T-helper 1 cell (primary cell): ENCODE data around the gene ZNF605.
"Not testable (repeated sequence)": the region's sequence is repeated elsewhere in the genome, so short reads cannot be mapped to it uniquely, and the experiment has no call there.

ENCODE experiments used
- DNase-seq, 5 donors: peaks; one replicate each; pipeline ENCODE4 v3.0.0-alpha.2; 2012 to 2020
- total RNA-seq, 4 donors: gene quantifications; one replicate each; lab custom pipeline; 2026; lab: John Stamatoyannopoulos, UW

Gene ZNF605
- total RNA-seq = 5.6 to 23.4 (median 18.8) reads per million in 4 donors

- peak; percentile 72 to 83 (median 79) for DNase-seq
Measured at GRCh38 chr12:132956011-132956788, at the start of gene ZNF605. ZNF605 (minus strand) TSS chr12:132956306; CDS start chr12:132945635, 10,671 bp downstream.

GRCh38 chr12:132998741-132999140, 42.6 kb upstream of the ZNF605 start:
- DNase-seq = no peak

- DNase-seq = no peak
Measured at GRCh38 chr12:132986885-132987225, 30.7 kb upstream of the ZNF605 start.

DNA sequence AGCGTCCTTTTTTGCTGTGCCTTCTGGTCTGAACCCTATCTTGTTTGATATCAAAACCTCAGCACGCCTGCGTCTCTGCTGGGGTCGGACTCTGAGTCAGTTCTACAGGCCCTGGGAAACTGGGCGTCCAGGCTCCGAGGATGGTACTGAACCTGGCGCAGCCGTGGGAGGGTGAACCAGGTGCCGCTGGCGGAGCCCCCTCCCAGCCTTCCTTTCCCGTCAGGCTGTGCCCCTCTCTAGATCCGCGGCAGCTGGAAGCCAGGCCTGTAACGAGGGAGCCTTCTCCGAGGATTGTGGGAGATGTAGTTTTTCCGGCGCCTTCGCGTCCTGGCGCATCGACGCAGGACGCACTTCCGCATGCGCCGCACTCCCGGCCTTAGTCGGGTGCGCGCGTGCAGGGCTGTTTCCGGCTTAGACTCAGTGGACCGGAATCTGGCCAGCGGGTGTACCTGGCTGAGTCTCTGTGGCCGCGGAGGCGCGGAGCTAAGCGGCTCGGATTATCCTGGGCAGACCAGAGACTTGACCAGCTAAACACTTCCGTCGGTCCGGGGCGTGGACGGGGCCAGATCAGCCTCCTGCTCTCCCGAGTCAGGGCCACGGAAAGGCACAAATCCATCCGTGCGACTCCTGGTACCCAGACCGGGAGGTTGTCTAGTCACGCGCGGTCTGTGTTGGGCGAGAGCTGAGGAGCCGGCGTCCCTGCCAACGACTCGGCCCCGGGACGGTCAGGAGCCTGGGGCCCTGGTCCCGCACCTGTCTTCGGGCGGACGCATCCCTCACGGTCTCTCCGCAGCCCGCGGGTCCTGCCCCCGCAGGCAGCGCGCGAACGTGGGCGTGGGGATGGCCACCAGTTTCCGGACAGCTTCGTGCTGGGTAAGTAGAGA, 30.1 kb upstream of the ZNF605 start, which contains the start of gene ZNF26:
ZNF26 (plus strand) TSS at position 367 of the 884 bp plus-strand sequence; CDS start at position 841, 474 bp downstream.
- peak; percentile 68 to 94 (median 82) for DNase-seq

GRCh38 chr12:132976870-132977269, 20.8 kb upstream of the ZNF605 start:
- DNase-seq = peak in 1 of 5 donors; percentile 19

DNA sequence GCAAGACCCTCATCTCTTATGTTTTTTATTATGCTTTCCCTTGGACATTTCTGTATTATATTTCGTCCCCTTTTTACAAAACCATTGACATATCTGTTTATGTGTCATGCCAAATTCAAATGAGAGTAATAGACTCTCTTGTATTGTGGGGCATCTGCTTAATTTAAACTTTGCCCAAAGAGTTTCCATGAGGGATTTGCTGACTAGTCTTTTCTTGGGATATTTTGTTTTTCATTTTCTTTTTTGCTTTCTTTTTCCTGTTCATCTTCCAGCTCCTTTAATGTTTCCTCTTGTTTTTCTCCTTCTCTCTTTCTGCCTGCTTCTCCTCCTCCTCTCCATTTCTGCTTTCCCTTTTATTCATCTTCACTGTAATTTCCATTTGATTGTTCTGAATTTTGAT, 16.3 kb upstream of the ZNF605 start:
- DNase-seq = no peak

DNA sequence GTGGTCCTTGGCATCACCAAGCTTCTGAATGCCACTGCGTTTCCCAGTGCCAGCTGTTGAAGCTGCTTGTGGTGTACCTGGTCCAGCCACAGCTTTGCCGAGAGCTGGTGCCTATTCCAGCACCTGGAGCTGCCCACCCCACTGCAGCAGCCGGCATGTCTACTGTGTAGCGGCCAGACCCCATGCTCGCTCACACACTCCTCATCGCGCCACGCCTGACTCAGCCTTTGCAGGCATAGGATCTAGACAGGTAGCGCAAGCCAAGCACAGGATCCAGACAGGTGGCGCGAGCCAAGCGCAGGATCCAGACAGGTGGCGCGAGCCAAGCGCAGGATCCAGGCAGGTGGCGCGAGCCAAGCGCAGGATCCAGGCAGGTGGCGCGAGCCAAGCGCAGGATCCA, 11.6 kb upstream of the ZNF605 start:
- DNase-seq = no peak

- no peak for DNase-seq
Measured at GRCh38 chr12:132966676-132967415, 10.7 kb upstream of the ZNF605 start.

DNA sequence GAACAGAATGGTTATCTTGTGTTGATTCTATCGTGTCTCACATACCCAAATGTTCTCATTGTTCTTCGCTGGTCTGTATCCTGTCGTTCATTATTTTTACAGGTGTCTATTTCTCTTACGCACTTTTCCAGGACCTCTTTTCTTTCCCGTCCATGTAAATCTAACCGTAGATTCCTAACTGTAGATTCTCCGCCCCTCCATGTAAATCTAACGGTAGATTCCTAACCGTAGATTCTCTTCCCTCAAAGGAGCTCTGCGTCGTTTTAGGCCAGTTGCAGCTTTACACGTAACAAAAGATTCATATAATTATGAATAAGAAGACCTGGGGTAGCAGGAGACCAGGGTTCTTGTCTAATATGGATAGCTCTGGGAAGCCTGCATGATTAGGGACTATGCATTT, 9.7 kb upstream of the ZNF605 start:
- DNase-seq = no peak

- not testable (repeated sequence) for DNase-seq
Measured at GRCh38 chr12:132963947-132964346, 7.8 kb upstream of the ZNF605 start.

- not testable (repeated sequence) for DNase-seq
Measured at GRCh38 chr12:132961790-132962189, 5.7 kb upstream of the ZNF605 start.

- DNase-seq = no peak
Measured at GRCh38 chr12:132955094-132956010, 754 bp downstream of the ZNF605 start.

DNA sequence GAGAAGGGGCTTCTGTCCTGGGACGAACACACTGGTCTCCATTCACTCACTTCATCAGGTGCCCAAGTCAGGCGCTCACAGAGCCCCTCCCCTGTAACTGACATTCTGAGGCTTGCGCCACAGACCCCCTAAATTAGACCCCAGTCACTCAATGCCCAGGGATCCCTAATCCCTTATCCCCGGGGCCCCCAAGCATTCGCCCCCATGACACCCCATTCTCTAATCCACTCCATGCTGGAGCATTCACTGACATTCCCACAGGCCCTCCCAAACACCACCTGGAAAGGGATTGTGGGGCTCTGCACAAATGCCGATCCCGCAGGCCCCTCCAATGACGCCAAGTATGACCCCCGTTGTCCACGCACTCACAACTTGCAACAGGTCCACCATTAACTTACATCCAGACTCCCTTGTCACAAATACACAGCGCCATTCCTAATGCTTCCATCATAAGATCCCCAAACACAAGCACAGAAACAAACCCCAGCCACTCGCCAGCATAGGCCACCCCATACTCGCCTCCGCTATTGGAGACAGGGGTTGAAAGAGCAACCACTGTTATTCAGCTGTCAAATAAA, 1.5 kb downstream of the ZNF605 start:
- no peak for DNase-seq

- DNase-seq = no peak
Measured at GRCh38 chr12:132953771-132954170, 2.3 kb downstream of the ZNF605 start.

DNA sequence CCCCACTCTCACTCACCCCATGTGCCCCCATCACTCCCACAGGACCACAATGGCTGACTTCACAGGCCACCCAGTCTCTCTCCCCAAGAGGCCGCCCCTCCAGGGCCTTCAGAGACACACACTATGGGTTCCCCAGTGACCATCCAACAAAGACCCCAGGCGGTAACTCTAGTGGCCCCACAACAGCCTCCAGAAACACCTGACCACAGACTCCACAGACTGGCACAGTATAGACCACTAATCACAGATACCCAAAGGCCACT, 3.0 kb downstream of the ZNF605 start:
- DNase-seq = no peak

DNA sequence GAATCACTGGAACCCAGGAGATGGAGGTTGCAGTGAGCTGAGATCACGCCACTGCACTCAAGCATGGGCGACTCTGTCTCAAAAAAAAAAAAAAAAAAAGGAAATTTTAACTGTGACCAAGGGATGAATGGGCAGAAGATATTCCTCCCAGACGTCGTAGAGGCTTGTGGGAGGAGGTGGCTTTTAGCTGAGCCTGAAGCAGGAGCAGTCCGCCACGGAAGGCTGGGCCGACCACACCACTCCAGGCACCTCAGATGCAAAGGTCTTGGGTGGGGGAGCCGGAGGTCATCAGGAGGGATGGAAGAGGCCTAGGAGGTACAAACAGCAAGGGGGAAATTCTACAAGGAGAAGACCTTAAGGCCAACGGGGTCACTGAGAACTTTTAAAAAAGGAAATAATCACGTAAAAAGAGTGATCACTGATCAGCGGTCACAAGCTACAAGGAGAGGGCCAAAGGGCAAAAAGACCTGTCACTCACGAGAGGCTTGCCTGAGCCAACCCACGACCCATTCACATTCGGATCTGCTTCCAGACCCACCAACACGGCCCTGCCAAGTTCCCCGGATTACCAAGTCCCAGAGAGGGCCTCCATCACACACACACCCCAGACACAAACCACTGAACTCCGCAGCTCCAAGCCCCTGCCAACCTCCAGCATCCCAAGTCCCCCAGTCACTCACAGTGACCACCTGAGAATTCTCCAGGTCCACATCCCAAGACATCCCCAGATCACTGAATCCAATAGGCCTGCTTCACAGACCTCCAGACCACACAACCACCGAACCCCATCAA, 3.5 kb downstream of the ZNF605 start:
- DNase-seq = no peak

DNA sequence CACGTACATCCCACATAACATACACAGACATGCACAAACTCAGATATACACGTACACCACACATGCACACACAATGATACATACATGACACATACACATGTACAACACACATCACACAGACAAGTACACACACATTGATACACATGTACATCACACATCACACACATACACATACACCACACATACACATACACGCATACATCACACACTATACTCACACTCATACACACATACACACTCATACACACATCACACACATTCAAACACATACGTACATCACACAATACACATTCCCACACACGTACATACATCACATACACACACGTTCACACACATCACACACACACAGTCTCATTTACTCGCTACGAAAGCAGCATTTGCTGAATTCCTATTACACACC, 4.5 kb downstream of the ZNF605 start:
- DNase-seq = no peak

- no peak for DNase-seq
Measured at GRCh38 chr12:132950844-132951535, 5.1 kb downstream of the ZNF605 start.

GRCh38 chr12:132949936-132950837, 5.9 kb downstream of the ZNF605 start:
- DNase-seq = no peak
